HCT116 (cell line): ENCODE data around the gene BAIAP2L2. TPM values are rescaled to one million over a fixed set of nuclear protein-coding genes. Genes with fewer than 3 reads are reported as not detected.

Source experiments
- ATAC-seq: fragments of 200-7000 bp; cut with Tn5 transposase; 2 replicates; pipeline ENCODE4 v1.9.1; 2020; ENCODE audit warnings: mild to moderate bottlenecking, moderate library complexity
- BruUV-seq: library from RNA; stranded (reverse); fragments of 400-500 nt; replicated peaks from 2 replicates; lab custom pipeline; 2021; lab: Mats Ljungman, UMichigan
- CTCF ChIA-PET: fragments of 300-600 bp; sonication (Branson Sonifier 250); formaldehyde crosslinking; loops from one replicate; lab custom pipeline; 2021; ENCODE audit warnings: antibody characterized with exemption; lab: Charles Lee
- POLR2A ChIA-PET: fragments of 300-600, 350-600 bp; sonication (Branson Sonifier 250); formaldehyde crosslinking; loops from one replicate; lab custom pipeline; 2021; ENCODE audit warnings: antibody characterized with exemption; lab: Charles Lee
- RAD21 ChIA-PET, 2 experiments: fragments of 300-600 bp; sonication (Branson Sonifier 250); formaldehyde crosslinking; loops; one replicate each; lab custom pipeline; 2023; ENCODE audit warnings: low total read pairs in 2 of 2; ENCODE audit not compliant: uncharacterized antibody in 2 of 2, unreplicated experiment in 2 of 2, low non-redundant PET in 1 of 2; lab: Charles Lee
- DNase-seq: peaks from one replicate; pipeline ENCODE4 v3.0.0-alpha.2; 2010; ENCODE audit warnings: low read depth, low spot score
- H2AFZ ChIP-seq: fragments of 200-600 bp; shearing (Covaris generic), sonication (generic); 2 replicates; pipeline ENCODE4 v1.6.1; 2017; ENCODE audit warnings: low read depth, mixed run types, mixed read lengths, antibody characterized with exemption, low read length; ENCODE audit not compliant: poor library complexity, severe bottlenecking
- H3K27ac ChIP-seq: 2 replicates; pipeline ENCODE4 v1.5.1; 2012; ENCODE audit warnings: low read depth, low read length
- H3K27me3 ChIP-seq: fragments of 200-600 bp; sonication (generic); 2 replicates; pipeline ENCODE4 v1.6.1; 2016; ENCODE audit warnings: mixed run types, low read length, mixed read lengths; ENCODE audit not compliant: insufficient read depth
- H3K36me3 ChIP-seq, 2 experiments: fragments of 200-500 bp in 1 of 2; fragments of 200-600 bp in 1 of 2; sonication (Bioruptor generic) in 1 of 2; sonication (generic) in 1 of 2; 2 replicates each; pipeline versions ENCODE4 v1.5.1 to v1.6.1; 2014 to 2016; ENCODE audit warnings: low read length in 2 of 2, inconsistent platforms in 1 of 2, mixed read lengths in 1 of 2, mixed run types in 1 of 2; ENCODE audit not compliant: insufficient read depth in 2 of 2, control insufficient read depth in 1 of 2
- H3K4me1 ChIP-seq, 2 experiments: fragments of 200-600 bp in 1 of 2; sonication (generic) in 1 of 2; 2 replicates each; pipeline versions ENCODE4 v1.5.1 to v1.6.1; 2012 to 2017; ENCODE audit warnings: low read length in 2 of 2, inconsistent platforms in 1 of 2, mild to moderate bottlenecking in 1 of 2, mixed read lengths in 1 of 2, mixed run types in 1 of 2, moderate library complexity in 1 of 2; ENCODE audit not compliant: insufficient read depth in 2 of 2, control insufficient read depth in 1 of 2
- H3K4me2 ChIP-seq: fragments of 200-600 bp; sonication (generic); 2 replicates; pipeline ENCODE4 v1.6.1; 2017; ENCODE audit warnings: mixed run types, low read length, mixed read lengths
- H3K4me3 ChIP-seq, 2 experiments: fragments of 200-600 bp in 1 of 2; sonication (generic) in 1 of 2; replicated peaks in 1 of 2; 2 replicates each; pipeline ENCODE4 v1.5.1; 2011 to 2016; ENCODE audit warnings: low read length in 2 of 2, control low read depth in 1 of 2, low read depth in 1 of 2, mild to moderate bottlenecking in 1 of 2, mixed read lengths in 1 of 2, mixed run types in 1 of 2
- H3K79me2 ChIP-seq: fragments of 200-600 bp; sonication (generic); 2 replicates; pipeline ENCODE4 v1.6.1; 2017; ENCODE audit warnings: mild to moderate bottlenecking, mixed run types, low read length, moderate library complexity, mixed read lengths; ENCODE audit not compliant: insufficient read depth
- H3K9ac ChIP-seq: fragments of 200-600 bp; sonication (generic); 2 replicates; pipeline ENCODE4 v1.6.1; 2016; ENCODE audit warnings: low read length, mixed read lengths
- H3K9me2 ChIP-seq: fragments of 200-600 bp; sonication (generic), shearing (Covaris generic); 2 replicates; pipeline ENCODE4 v1.6.1; 2017; ENCODE audit warnings: mixed run types, mild to moderate bottlenecking, moderate library complexity; ENCODE audit not compliant: insufficient read depth
- H3K9me3 ChIP-seq, 2 experiments: fragments of 200-500 bp in 1 of 2; fragments of 200-600 bp in 1 of 2; sonication (Bioruptor generic) in 1 of 2; sonication (generic) in 1 of 2; 2 replicates each; pipeline ENCODE4 v1.6.1; 2014 to 2017; ENCODE audit warnings: low read length in 2 of 2, mixed read lengths in 2 of 2, inconsistent platforms in 1 of 2, low read depth in 1 of 2, mild to moderate bottlenecking in 1 of 2, mixed run types in 1 of 2, moderate library complexity in 1 of 2; ENCODE audit not compliant: control insufficient read depth in 1 of 2, insufficient read depth in 1 of 2
- H4K20me1 ChIP-seq: fragments of 200-600 bp; sonication (generic), shearing (Covaris generic); 2 replicates; pipeline ENCODE4 v1.6.1; 2017; ENCODE audit warnings: mixed run types, mild to moderate bottlenecking, moderate library complexity; ENCODE audit not compliant: insufficient read depth
- ATF3 ChIP-seq: IDR thresholded peaks from 2 replicates; pipeline ENCODE4 v1.6.1; 2012
- CBX3 ChIP-seq: IDR thresholded peaks from 2 replicates; pipeline ENCODE4 v1.6.1; 2012; ENCODE audit warnings: low read depth
- CEBPB ChIP-seq: IDR thresholded peaks from 2 replicates; pipeline ENCODE4 v1.6.1; 2012; ENCODE audit warnings: low read depth
- EGR1 ChIP-seq: IDR thresholded peaks from 2 replicates; pipeline ENCODE4 v1.6.1; 2012; ENCODE audit warnings: low read depth
- POLR2A ChIP-seq: IDR thresholded peaks from 2 replicates; pipeline ENCODE4 v1.7.0; 2011; ENCODE audit warnings: borderline replicate concordance; ENCODE audit not compliant: insufficient read depth, insufficient read length; ENCODE audit errors: extremely low read depth
- POLR2AphosphoS5 ChIP-seq: IDR thresholded peaks from 2 replicates; pipeline ENCODE4 v1.6.1; 2011; ENCODE audit warnings: mild to moderate bottlenecking, low read depth, low read length, moderate library complexity
- SRF ChIP-seq: IDR thresholded peaks from 2 replicates; pipeline ENCODE4 v1.6.1; 2012; ENCODE audit warnings: low read depth
- TCF7L2 ChIP-seq: IDR thresholded peaks from 2 replicates; pipeline ENCODE4 v1.7.0; 2011; ENCODE audit warnings: borderline replicate concordance, inconsistent platforms; ENCODE audit not compliant: insufficient read depth, insufficient read length; ENCODE audit errors: extremely low read depth
- ZFX ChIP-seq: fragments of 450-650 bp; IDR thresholded peaks from 2 replicates; pipeline ENCODE4 v1.6.1; 2017
- intact Hi-C: fragments of 100-400 bp; cut with micrococcal nuclease; formaldehyde crosslinking; loops from 2 replicates; pipeline ENCODE4 v1.10.0; 2022
- total RNA-seq: library from RNA; stranded (reverse); gene quantifications from one replicate; pipeline ENCODE4 v1.2.1, GENCODE V29; 2021; ENCODE audit not compliant: unreplicated experiment
- TF ChIP-seq, protein P1 (sequence below): IDR thresholded peaks from 2 replicates; pipeline ENCODE4 v1.6.1; 2011; ENCODE audit warnings: mild to moderate bottlenecking, low read length, moderate library complexity; ENCODE audit not compliant: insufficient replicate concordance; ENCODE audit errors: extremely low read depth

BAIAP2L2 gene
- total RNA-seq, 1 experiment from 2014 or later: 1.0 TPM

DNA sequence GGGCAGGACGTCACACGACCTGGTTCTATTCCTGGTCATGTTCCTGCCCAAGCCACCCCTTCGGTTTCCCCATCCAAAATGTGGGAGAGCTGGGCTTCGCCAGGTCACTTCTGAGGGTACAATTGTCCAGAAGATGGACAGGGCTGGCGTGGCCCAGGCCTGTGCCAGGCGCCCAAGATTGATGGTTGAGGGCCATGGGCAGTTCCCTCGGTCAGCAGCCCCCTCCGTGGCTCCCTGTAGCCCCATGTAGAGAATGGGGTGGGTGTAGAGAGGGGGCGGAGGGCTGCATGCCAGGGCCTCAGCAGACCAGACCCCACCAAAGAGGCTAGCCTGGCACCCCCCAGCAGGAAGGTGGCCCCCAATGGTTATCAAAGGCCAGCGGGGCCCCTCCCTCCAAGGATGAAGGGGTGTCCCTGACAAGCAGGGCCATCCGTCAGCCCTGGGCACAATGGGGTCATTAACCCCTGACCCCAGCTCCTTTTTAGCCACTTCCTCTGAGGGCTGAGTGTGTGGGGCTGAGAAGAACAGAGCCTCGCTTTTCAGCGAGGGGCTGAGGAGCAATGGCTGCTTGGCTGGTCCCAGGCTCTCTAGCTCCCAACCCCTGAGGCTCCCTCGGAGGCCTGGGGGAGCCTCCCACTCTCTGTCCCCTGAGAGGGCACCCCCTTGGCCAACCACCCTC lies 64.3 kb downstream of the BAIAP2L2 start:
- RAD21 ChIA-PET: no interaction called here
- no peak overlapping the region for H3K9ac ChIP-seq
- DNase-seq: no peak
- no peaks in the 10 kb centered on the region for H3K79me2 ChIP-seq
- POLR2A ChIA-PET: no interaction called here
- H2AFZ ChIP-seq: no peak overlapping the region
- no TSS peak for BruUV-seq
- no peaks in the 10 kb centered on the region for H3K27me3 ChIP-seq
- intact Hi-C loops: no loop called here
- no peaks in the 10 kb centered on the region for H3K9me3 ChIP-seq
- H3K36me3 ChIP-seq: no peaks in the 10 kb centered on the region
- no peaks in the 10 kb centered on the region for H3K9me2 ChIP-seq
- no peaks in the 10 kb centered on the region for H3K4me1 ChIP-seq
- TF ChIP-seq TCF7L2 (no peak), ATF3 (no peak), SRF (no peak), ZFX (no peak), POLR2A (no peak), CEBPB (no peak), CBX3 (no peak), POLR2AphosphoS5 (no peak), EGR1 (no peak)
- TF ChIP-seq, protein P1, sequence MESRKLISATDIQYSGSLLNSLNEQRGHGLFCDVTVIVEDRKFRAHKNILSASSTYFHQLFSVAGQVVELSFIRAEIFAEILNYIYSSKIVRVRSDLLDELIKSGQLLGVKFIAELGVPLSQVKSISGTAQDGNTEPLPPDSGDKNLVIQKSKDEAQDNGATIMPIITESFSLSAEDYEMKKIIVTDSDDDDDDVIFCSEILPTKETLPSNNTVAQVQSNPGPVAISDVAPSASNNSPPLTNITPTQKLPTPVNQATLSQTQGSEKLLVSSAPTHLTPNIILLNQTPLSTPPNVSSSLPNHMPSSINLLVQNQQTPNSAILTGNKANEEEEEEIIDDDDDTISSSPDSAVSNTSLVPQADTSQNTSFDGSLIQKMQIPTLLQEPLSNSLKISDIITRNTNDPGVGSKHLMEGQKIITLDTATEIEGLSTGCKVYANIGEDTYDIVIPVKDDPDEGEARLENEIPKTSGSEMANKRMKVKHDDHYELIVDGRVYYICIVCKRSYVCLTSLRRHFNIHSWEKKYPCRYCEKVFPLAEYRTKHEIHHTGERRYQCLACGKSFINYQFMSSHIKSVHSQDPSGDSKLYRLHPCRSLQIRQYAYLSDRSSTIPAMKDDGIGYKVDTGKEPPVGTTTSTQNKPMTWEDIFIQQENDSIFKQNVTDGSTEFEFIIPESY: no peak
- H3K4me3 ChIP-seq: no peak overlapping the region
- no peak overlapping the region for H3K4me2 ChIP-seq
- H3K27ac ChIP-seq: no peak overlapping the region
- CTCF ChIA-PET: no interaction called here
- ATAC-seq: no peak
- H4K20me1 ChIP-seq: no peaks in the 10 kb centered on the region
